Liver (tissue), 9 donors: ENCODE measurements around the gene GSK3A. TPM values are rescaled to one million over a fixed set of nuclear protein-coding genes. Genes with fewer than 3 reads are reported as not detected.

Experiments used
- DNase-seq: peaks from one replicate; pipeline ENCODE4 v3.0.0-alpha.2; 2017; ENCODE audit warnings: low spot score
- H3K27ac ChIP-seq, 2 donors: one replicate each; pipeline ENCODE4 v1.7.0; 2013; ENCODE audit warnings: inconsistent platforms in 2 of 2, low read length in 2 of 2, control low read depth in 1 of 2, low read depth in 1 of 2, mild to moderate bottlenecking in 1 of 2
- H3K27me3 ChIP-seq, 4 donors: one replicate each; pipeline versions ENCODE4 v1.6.1 to v1.7.0; 2013; ENCODE audit warnings: low read length in 3 of 4, inconsistent platforms in 1 of 4, mild to moderate bottlenecking in 1 of 4, moderate library complexity in 1 of 4; ENCODE audit not compliant: control insufficient read depth in 4 of 4, insufficient read depth in 4 of 4
- H3K36me3 ChIP-seq, 4 donors: one replicate each; pipeline versions ENCODE4 v1.6.1 to v1.7.0; 2013; ENCODE audit warnings: low read length in 3 of 4, mild to moderate bottlenecking in 3 of 4, low read depth in 1 of 4, moderate library complexity in 1 of 4; ENCODE audit not compliant: control insufficient read depth in 4 of 4, insufficient read depth in 3 of 4
- H3K4me1 ChIP-seq, 4 donors: one replicate each; pipeline versions ENCODE4 v1.6.1 to v1.7.0; 2013; ENCODE audit warnings: low read length in 3 of 4, mild to moderate bottlenecking in 3 of 4, moderate library complexity in 1 of 4; ENCODE audit not compliant: control insufficient read depth in 4 of 4, insufficient read depth in 4 of 4
- H3K4me3 ChIP-seq, 3 donors: one replicate each; pipeline versions ENCODE4 v1.6.1 to v1.7.0; 2013; ENCODE audit warnings: low read length in 3 of 3, control low read depth in 1 of 3, low read depth in 1 of 3, mild to moderate bottlenecking in 1 of 3
- H3K9ac ChIP-seq, 2 donors: one replicate each; pipeline ENCODE4 v1.7.0; 2013; ENCODE audit warnings: low read length in 2 of 2, mild to moderate bottlenecking in 2 of 2, moderate library complexity in 2 of 2, control low read depth in 1 of 2, low read depth in 1 of 2
- H3K9me3 ChIP-seq, 4 donors: one replicate each; pipeline versions ENCODE4 v1.6.1 to v1.7.0; 2013; ENCODE audit warnings: low read length in 3 of 4; ENCODE audit not compliant: control insufficient read depth in 4 of 4
- ATF3 ChIP-seq: IDR thresholded peaks from 2 replicates; pipeline ENCODE4 v1.6.1; 2016; ENCODE audit warnings: antibody characterized with exemption
- CTCF ChIP-seq: fragments of 150-350 bp; IDR thresholded peaks from 2 replicates; pipeline ENCODE4 v1.5.1; 2017; ENCODE audit warnings: improper control_type of control experiment, low read depth, low read length; ENCODE audit not compliant: missing input control
- EGR1 ChIP-seq, 2 donors: IDR thresholded peaks; 2 replicates each; pipeline ENCODE4 v1.6.1; 2016 to 2018; ENCODE audit warnings: antibody characterized with exemption in 2 of 2, low read depth in 2 of 2
- FOXA1 ChIP-seq: IDR thresholded peaks from 2 replicates; pipeline ENCODE4 v1.6.1; 2016; ENCODE audit warnings: antibody characterized with exemption
- FOXA2 ChIP-seq: IDR thresholded peaks from 2 replicates; pipeline ENCODE4 v1.6.1; 2016; ENCODE audit warnings: antibody characterized with exemption
- GABPA ChIP-seq, 2 donors: IDR thresholded peaks in 1 of 2; conservative IDR thresholded peaks in 1 of 2; 2 replicates each; pipeline ENCODE4 v1.6.1; 2016; ENCODE audit warnings: antibody characterized with exemption in 2 of 2, mild to moderate bottlenecking in 1 of 2, moderate library complexity in 1 of 2
- HNF4A ChIP-seq, 2 donors: conservative IDR thresholded peaks; 2 replicates each; pipeline ENCODE4 v1.6.1; 2016; ENCODE audit warnings: antibody characterized with exemption in 2 of 2, mild to moderate bottlenecking in 2 of 2
- HNF4G ChIP-seq: IDR thresholded peaks from 2 replicates; pipeline ENCODE4 v1.6.1; 2016; ENCODE audit warnings: antibody characterized with exemption
- JUND ChIP-seq, 2 donors: IDR thresholded peaks; 2 replicates each; pipeline ENCODE4 v1.6.1; 2016; ENCODE audit warnings: antibody characterized with exemption in 2 of 2
- MAX ChIP-seq: IDR thresholded peaks from 2 replicates; pipeline ENCODE4 v1.6.1; 2016; ENCODE audit warnings: antibody characterized with exemption
- NR2F2 ChIP-seq: IDR thresholded peaks from 2 replicates; pipeline ENCODE4 v1.6.1; 2016; ENCODE audit warnings: antibody characterized with exemption
- RAD21 ChIP-seq, 2 donors: IDR thresholded peaks; 2 replicates each; pipeline ENCODE4 v1.6.1; 2016; ENCODE audit warnings: antibody characterized with exemption in 2 of 2, mild to moderate bottlenecking in 2 of 2
- REST ChIP-seq: IDR thresholded peaks from 2 replicates; pipeline ENCODE4 v1.6.1; 2016; ENCODE audit warnings: antibody characterized with exemption, mild to moderate bottlenecking
- RXRA ChIP-seq, 2 donors: IDR thresholded peaks; 2 replicates each; pipeline ENCODE4 v1.6.1; 2017 to 2018; ENCODE audit warnings: antibody characterized with exemption in 2 of 2, mild to moderate bottlenecking in 1 of 2
- SP1 ChIP-seq: IDR thresholded peaks from 2 replicates; pipeline ENCODE4 v1.6.1; 2018; ENCODE audit warnings: antibody characterized with exemption, mild to moderate bottlenecking
- TAF1 ChIP-seq: conservative IDR thresholded peaks from 2 replicates; pipeline ENCODE4 v1.6.1; 2016; ENCODE audit warnings: antibody characterized with exemption, mild to moderate bottlenecking
- YY1 ChIP-seq: IDR thresholded peaks from 2 replicates; pipeline ENCODE4 v1.6.1; 2016; ENCODE audit warnings: antibody characterized with exemption, mild to moderate bottlenecking
- ZBTB33 ChIP-seq: IDR thresholded peaks from 2 replicates; pipeline ENCODE4 v1.6.1; 2016; ENCODE audit warnings: antibody characterized with exemption
- WGBS: extraction: QIAGEN DNeasy Blood & Tissue Kit; methylation state at CpG from one replicate; pipeline ENCODE4 v1.1.7; 2013; 5-methylcytosine and 5-hydroxymethylcytosine counted together
- polyA plus RNA-seq, 2 donors: library from polyadenylated mRNA; stranded (reverse) in 1 of 2; unstranded in 1 of 2; fragments of 200-250 nt in 1 of 2; fragments of >200 nt in 1 of 2; fragmentation: Nextera tagmentation in 1 of 2; extraction: Ambion mirVana in 1 of 2; gene quantifications; one replicate each; pipeline versions ENCODE4 v1.2.1 to v1.2.3, GENCODE V29; 2013 to 2015
- total RNA-seq, 2 donors: library from RNA; depleted of rRNA; stranded (reverse); fragments of >200 nt; gene quantifications; one replicate each; pipeline ENCODE4 v1.2.3, GENCODE V29; 2014
- donor health status: healthy.
- donor health status: healthy.
- donor health status: healthy.
- donor health status: healthy.
- donor health status: healthy.

The GSK3A gene
- total and polyA plus RNA-seq, 4 donors, result 5.9 to 23.1 (median 13.0) TPM

GRCh38 chr19:42235181-42235580 is 7.2 kb downstream of the GSK3A start:
- 81% methylated on average over 5 of the region's 5 CpGs for WGBS
- no peak overlapping the region for H3K9ac ChIP-seq
- no peak for TF ChIP-seq YY1
- no peak for TF ChIP-seq CTCF
- no peak for TF ChIP-seq FOXA1
- TF ChIP-seq EGR1 (IDR thresholded peaks at IDR 0.05; ENCODE audit: low read depth in 2 of 2), result no peak
- no peak for TF ChIP-seq ATF3
- TF ChIP-seq RAD21 (IDR thresholded peaks at IDR 0.05), result no peak
- TF ChIP-seq JUND (IDR thresholded peaks at IDR 0.05), result no peak
- TF ChIP-seq FOXA2, result no peak
- TF ChIP-seq SP1, result no peak
- TF ChIP-seq MAX, result no peak
- no peak for TF ChIP-seq GABPA (IDR thresholded peaks at IDR 0.05 in 1 of 2, conservative IDR thresholded peaks at IDR 0.05 in 1 of 2)
- TF ChIP-seq HNF4G, result no peak
- TF ChIP-seq NR2F2, result no peak
- TF ChIP-seq HNF4A (conservative IDR thresholded peaks at IDR 0.05), result no peak
- no peak for TF ChIP-seq ZBTB33
- no peak for TF ChIP-seq RXRA (IDR thresholded peaks at IDR 0.05)
- TF ChIP-seq REST, result no peak
- TF ChIP-seq TAF1, result no peak
- H3K27ac ChIP-seq, result no peak overlapping the region
- H3K9me3 ChIP-seq, result no peaks in the 10 kb centered on the region
- H3K27me3 ChIP-seq, result no peaks in the 10 kb centered on the region
- no peak overlapping the region for H3K4me3 ChIP-seq
- DNase-seq, result no peak
- H3K36me3 ChIP-seq, result peaks cover 18 to 60% (median 38%) of the 10 kb centered on the region in 4 donors
- no peaks in the 10 kb centered on the region for H3K4me1 ChIP-seq
